PFSK-1 (cell line): ENCODE results near the gene SLC22A23.

ENCODE experiments used
- FOXP2 ChIP-seq: optimal IDR thresholded peaks from 2 replicates; pipeline ENCODE3; 2011; ENCODE audit warnings: borderline replicate concordance, control low read depth, inconsistent platforms; ENCODE audit not compliant: insufficient read depth; ENCODE audit errors: extremely low read length, extremely low read depth
- POLR2AphosphoS5 ChIP-seq: IDR thresholded peaks from 2 replicates; pipeline ENCODE4 v1.6.1; 2012; ENCODE audit warnings: low read depth, mild to moderate bottlenecking, control low read depth, low read length, moderate library complexity
- SIN3A ChIP-seq: IDR thresholded peaks from 2 replicates; pipeline ENCODE4 v1.6.1; 2012; ENCODE audit warnings: mild to moderate bottlenecking, low read length, moderate library complexity, borderline replicate concordance; ENCODE audit not compliant: insufficient read depth
- TAF1 ChIP-seq: IDR thresholded peaks from 2 replicates; pipeline ENCODE4 v1.6.1; 2012; ENCODE audit warnings: low read length, control low read depth, borderline replicate concordance; ENCODE audit not compliant: insufficient read depth
- TF ChIP-seq, protein P1 (sequence below), 2 experiments: IDR thresholded peaks; 2 replicates each; pipeline versions ENCODE4 v1.6.1 to v1.8.0; 2011 to 2012; ENCODE audit warnings: low read depth in 2 of 2, low read length in 2 of 2, control low read depth in 1 of 2, inconsistent platforms in 1 of 2, mild to moderate bottlenecking in 1 of 2, moderate library complexity in 1 of 2; ENCODE audit not compliant: insufficient read depth in 1 of 2

SLC22A23 gene

DNA sequence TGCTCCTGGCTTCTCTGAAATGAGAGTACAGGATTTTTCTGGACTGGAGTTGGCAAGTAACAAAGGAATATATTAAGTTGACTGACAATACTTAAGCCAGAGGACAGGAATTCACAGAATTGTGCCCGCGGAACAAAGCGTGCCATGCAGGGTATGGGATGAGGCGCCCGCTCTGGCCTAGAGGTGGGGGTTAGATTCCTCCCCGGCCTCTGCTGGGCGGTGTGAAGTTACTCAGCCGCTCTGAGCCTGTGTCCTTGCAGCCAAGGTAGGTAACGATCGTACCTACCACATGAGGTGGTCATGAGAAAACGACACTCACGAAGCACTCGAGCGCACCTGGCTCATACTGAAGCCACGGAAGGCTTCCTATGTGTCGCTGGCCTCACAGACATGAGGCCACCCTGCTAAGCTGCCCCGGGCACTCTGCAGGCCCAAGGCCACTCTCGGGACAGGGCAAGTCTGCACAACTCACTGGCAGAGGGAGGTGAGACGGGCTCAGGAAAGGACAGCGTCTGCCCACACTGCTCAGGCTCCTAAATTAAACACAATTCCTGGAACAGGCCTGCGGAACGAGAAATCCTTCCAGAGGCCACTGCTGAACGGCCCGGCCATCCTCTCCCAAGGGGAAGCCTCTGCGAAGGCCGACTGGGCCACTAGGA, 127.3 kb downstream of the SLC22A23 start:
- TF ChIP-seq TAF1 (no peak), POLR2AphosphoS5 (no peak), FOXP2 (no peak), SIN3A (no peak)
- TF ChIP-seq, protein P1, sequence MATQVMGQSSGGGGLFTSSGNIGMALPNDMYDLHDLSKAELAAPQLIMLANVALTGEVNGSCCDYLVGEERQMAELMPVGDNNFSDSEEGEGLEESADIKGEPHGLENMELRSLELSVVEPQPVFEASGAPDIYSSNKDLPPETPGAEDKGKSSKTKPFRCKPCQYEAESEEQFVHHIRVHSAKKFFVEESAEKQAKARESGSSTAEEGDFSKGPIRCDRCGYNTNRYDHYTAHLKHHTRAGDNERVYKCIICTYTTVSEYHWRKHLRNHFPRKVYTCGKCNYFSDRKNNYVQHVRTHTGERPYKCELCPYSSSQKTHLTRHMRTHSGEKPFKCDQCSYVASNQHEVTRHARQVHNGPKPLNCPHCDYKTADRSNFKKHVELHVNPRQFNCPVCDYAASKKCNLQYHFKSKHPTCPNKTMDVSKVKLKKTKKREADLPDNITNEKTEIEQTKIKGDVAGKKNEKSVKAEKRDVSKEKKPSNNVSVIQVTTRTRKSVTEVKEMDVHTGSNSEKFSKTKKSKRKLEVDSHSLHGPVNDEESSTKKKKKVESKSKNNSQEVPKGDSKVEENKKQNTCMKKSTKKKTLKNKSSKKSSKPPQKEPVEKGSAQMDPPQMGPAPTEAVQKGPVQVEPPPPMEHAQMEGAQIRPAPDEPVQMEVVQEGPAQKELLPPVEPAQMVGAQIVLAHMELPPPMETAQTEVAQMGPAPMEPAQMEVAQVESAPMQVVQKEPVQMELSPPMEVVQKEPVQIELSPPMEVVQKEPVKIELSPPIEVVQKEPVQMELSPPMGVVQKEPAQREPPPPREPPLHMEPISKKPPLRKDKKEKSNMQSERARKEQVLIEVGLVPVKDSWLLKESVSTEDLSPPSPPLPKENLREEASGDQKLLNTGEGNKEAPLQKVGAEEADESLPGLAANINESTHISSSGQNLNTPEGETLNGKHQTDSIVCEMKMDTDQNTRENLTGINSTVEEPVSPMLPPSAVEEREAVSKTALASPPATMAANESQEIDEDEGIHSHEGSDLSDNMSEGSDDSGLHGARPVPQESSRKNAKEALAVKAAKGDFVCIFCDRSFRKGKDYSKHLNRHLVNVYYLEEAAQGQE (IDR thresholded peaks at IDR 0.05; ENCODE audit: insufficient read depth in 1 of 2, low read depth in 2 of 2, low read length in 2 of 2) = no peak

DNA sequence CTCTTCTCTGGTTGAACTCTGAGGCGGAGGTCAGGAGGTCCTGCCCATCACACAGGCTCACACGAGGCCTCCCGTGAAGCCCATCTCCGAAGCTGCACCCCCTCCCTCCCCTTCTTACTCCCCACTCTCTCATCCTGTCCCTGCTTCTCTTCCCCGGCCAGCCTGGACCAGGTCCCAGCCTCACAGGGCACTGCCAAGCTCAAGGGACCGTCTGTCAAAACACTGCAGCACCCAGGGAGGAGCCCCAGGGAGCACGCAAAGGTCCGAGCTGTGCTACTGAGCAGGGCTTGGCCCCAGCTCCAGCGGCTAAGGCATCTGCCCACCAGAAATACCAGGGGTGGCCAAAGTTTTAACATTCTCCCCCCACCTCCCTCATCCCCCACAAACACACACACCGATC, 128.1 kb downstream of the SLC22A23 start:
- TF ChIP-seq FOXP2 (no peak), POLR2AphosphoS5 (no peak), TAF1 (no peak), SIN3A (no peak)
- TF ChIP-seq, protein P1 (IDR thresholded peaks at IDR 0.05; ENCODE audit: insufficient read depth in 1 of 2, low read depth in 2 of 2, low read length in 2 of 2) = no peak

DNA sequence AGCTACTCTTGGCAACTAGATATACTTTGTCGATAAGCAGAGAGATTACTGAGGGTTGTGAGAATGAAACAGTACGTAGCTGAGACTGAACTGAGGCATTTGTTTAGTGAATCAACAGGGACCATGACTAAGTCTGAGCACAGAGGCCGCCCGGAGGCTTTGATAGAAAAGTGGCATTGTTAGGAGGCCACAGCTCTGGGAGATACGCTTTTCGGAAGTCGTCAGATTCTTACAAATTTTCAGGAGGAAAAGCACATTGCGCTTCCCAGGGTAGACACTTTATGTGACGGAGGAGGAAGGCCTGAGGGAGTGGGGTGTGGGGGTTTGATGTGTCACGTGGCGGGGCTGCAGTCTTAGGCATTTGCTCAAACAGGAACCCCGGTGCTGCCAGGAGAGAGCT, 128.7 kb downstream of the SLC22A23 start:
- TF ChIP-seq POLR2AphosphoS5 = no peak
- TF ChIP-seq SIN3A = no peak
- no peak for TF ChIP-seq TAF1
- TF ChIP-seq FOXP2 = no peak
- TF ChIP-seq, protein P1 (IDR thresholded peaks at IDR 0.05; ENCODE audit: insufficient read depth in 1 of 2, low read depth in 2 of 2, low read length in 2 of 2) = no peak

DNA sequence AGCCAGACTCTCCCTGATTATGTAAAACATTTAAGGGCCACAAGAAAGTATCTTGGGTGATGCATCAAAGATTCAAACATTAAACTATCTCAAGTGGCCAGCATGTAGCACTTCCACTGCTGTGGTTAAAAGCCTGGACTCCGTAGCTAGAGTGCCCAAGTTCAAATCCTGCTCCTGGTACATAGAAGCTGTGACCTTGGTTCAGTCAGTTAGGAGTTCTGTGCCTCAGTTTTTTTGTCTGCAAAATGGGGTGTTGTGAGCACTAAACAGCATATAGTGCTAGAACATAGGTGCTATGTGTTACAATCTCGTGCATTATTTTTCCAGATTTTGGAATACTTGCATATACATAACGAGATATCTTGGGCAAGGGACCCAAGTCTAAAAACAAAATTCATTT, 129.4 kb downstream of the SLC22A23 start:
- TF ChIP-seq, protein P1 (IDR thresholded peaks at IDR 0.05; ENCODE audit: insufficient read depth in 1 of 2, low read depth in 2 of 2, low read length in 2 of 2) = no peak
- no peak for TF ChIP-seq POLR2AphosphoS5
- TF ChIP-seq SIN3A = no peak
- TF ChIP-seq TAF1 = no peak
- TF ChIP-seq FOXP2 = no peak
